ENCODE data around the gene GULP1. TPM values are rescaled to one million over a fixed set of nuclear protein-coding genes. Genes with fewer than 3 reads are reported as not detected.
A peak's percentile ranks its signal among the peaks of the same experiment; 100 is the strongest.

GULP1 gene
- total and polyA plus RNA-seq, 2 experiments from 2014 or later, result 94.6 to 181 TPM

GRCh38 chr2:188441288-188441947 is 149.7 kb downstream of the GULP1 start (continued):
- TF ChIP-seq ZNF462 (CRISPR knock-in tag; IDR thresholded peaks at IDR 0.05), result no peak
- no peak for TF ChIP-seq NANOG (IDR thresholded peaks at IDR 0.05; ENCODE audit: borderline replicate concordance)
- no peak for TF ChIP-seq CTCF (conservative IDR thresholded peaks at IDR 0.05; ENCODE audit: low read depth in 2 of 2)
- TF ChIP-seq CREB1 (CRISPR knock-in tag; IDR thresholded peaks at IDR 0.05; ENCODE audit: low read depth), result no peak
- TF ChIP-seq POLR2AphosphoS5 (IDR thresholded peaks at IDR 0.05; ENCODE audit: low read depth), result no peak

GRCh38 chr2:188443207-188443606 is 151.5 kb downstream of the GULP1 start:
- Histone ChIP-seq H3K27ac (ENCODE audit: low read depth) (no peak overlapping the region), H4K20me1 (replicated peaks; ENCODE audit: insufficient read depth) (no peaks in the 10 kb centered on the region), H3K9me2 (ENCODE audit: insufficient read depth) (no peaks in the 10 kb centered on the region), H3K27me3 (ENCODE audit: insufficient read depth) (no peaks in the 10 kb centered on the region), H3K79me2 (replicated peaks; ENCODE audit: insufficient read depth) (peaks cover 83% of the 10 kb centered on the region), H2AFZ (no peak overlapping the region), H3F3A (replicated peaks; ENCODE audit: low read depth) (no peaks in the 10 kb centered on the region), H3K4me3 (no peak overlapping the region), H3K4me1 (ENCODE audit: insufficient read depth) (peaks cover 46% of the 10 kb centered on the region), H3K4me2 (no peak overlapping the region), H3K36me3 (ENCODE audit: insufficient read depth) (no peaks in the 10 kb centered on the region)
- H3K36me3 Mint-ChIP-seq (ENCODE audit: low read depth), result peaks cover 12% of the 10 kb centered on the region
- H3K27ac Mint-ChIP-seq, result peak overlapping the region; percentile 75; the same call in 1 of the 2 replicates
- ATAC-seq, result no peak
- TF ChIP-seq CTCF (conservative IDR thresholded peaks at IDR 0.05; ENCODE audit: low read depth in 2 of 2), result no peak
- no peak for TF ChIP-seq STAT1 (IDR thresholded peaks at IDR 0.05; ENCODE audit: unreplicated experiment)
- no peak for TF ChIP-seq JUNB (IDR thresholded peaks at IDR 0.05; ENCODE audit: unreplicated experiment)
- no peak for TF ChIP-seq POLR2AphosphoS5 (IDR thresholded peaks at IDR 0.05; ENCODE audit: low read depth)
- no peak for TF ChIP-seq ZNF331 (CRISPR knock-in tag; IDR thresholded peaks at IDR 0.05; ENCODE audit: low read depth)
- TF ChIP-seq REST (IDR thresholded peaks at IDR 0.05; ENCODE audit: unreplicated experiment), result no peak
- H3K9me3 Mint-ChIP-seq, result no peaks in the 10 kb centered on the region
- DNase-seq (ENCODE audit: low spot score), result no peak
- H3K4me3 Mint-ChIP-seq, result no peak overlapping the region
- H3K27me3 Mint-ChIP-seq (ENCODE audit: insufficient read depth, low read depth, poor library complexity), result no peaks in the 10 kb centered on the region
- H3K4me1 Mint-ChIP-seq, result peaks cover 53% of the 10 kb centered on the region

All from GM23338 (cell line).